OCI-LY1 (cell line): ENCODE measurements around the gene SLC2A13.

Source experiments
- CTCF ChIP-seq: fragments of 200-600 bp; sonication (generic), shearing (Covaris generic); IDR thresholded peaks from 2 replicates; pipeline ENCODE4 v1.5.1; 2017; ENCODE audit warnings: mild to moderate bottlenecking, antibody characterized with exemption, low read length, moderate library complexity, mixed read lengths
- EZH2 ChIP-seq: fragments of 200-600 bp; sonication (generic), shearing (Covaris generic); IDR thresholded peaks from 2 replicates; pipeline ENCODE4 v1.8.0; 2017; ENCODE audit warnings: borderline replicate concordance, mixed run types, mild to moderate bottlenecking, antibody characterized with exemption, low read length, moderate library complexity, mixed read lengths

- no peak for TF ChIP-seq CTCF
- TF ChIP-seq EZH2, result no peak
Observed at GRCh38 chr12:40078266-40078665, 27.6 kb downstream of the SLC2A13 start.
